H9 (cell line): Measurements from ENCODE around the gene ATG12. TPM values are rescaled to one million over a fixed set of nuclear protein-coding genes. Genes with fewer than 3 reads are reported as not detected.

Experiments
- DNase-seq: peaks from one replicate; pipeline ENCODE4 v3.0.0-alpha.2; 2017
- H2AFZ ChIP-seq: one replicate; pipeline ENCODE4 v1.6.1; 2013; ENCODE audit warnings: mild to moderate bottlenecking, low read length, control low read depth, moderate library complexity
- H2AK5ac ChIP-seq: 2 replicates; pipeline ENCODE4 v1.6.1; 2013; ENCODE audit warnings: low read length, control low read depth, mixed read lengths; ENCODE audit not compliant: insufficient read length
- H2BK120ac ChIP-seq: one replicate; pipeline ENCODE4 v1.6.1; 2013; ENCODE audit warnings: low read depth, mild to moderate bottlenecking, low read length, control low read depth, inconsistent platforms; ENCODE audit not compliant: poor library complexity, severe bottlenecking
- H2BK12ac ChIP-seq: 2 replicates; pipeline ENCODE4 v1.6.1; 2013; ENCODE audit warnings: low read length, control low read depth, mixed read lengths, low read depth; ENCODE audit not compliant: insufficient read length
- H2BK15ac ChIP-seq: 2 replicates; pipeline ENCODE4 v1.6.1; 2013; ENCODE audit warnings: low read depth, low read length, control low read depth
- H2BK20ac ChIP-seq: one replicate; pipeline ENCODE4 v1.6.1; 2013; ENCODE audit warnings: low read depth, mild to moderate bottlenecking, low read length, control low read depth, inconsistent platforms; ENCODE audit not compliant: poor library complexity, severe bottlenecking
- H2BK5ac ChIP-seq: 2 replicates; pipeline ENCODE4 v1.6.1; 2013; ENCODE audit warnings: low read length, control low read depth, mixed read lengths; ENCODE audit not compliant: insufficient read length
- H3K14ac ChIP-seq: 2 replicates; pipeline ENCODE4 v1.6.1; 2013; ENCODE audit warnings: low read length, control low read depth; ENCODE audit not compliant: insufficient read depth
- H3K18ac ChIP-seq: 2 replicates; pipeline ENCODE4 v1.6.1; 2013; ENCODE audit warnings: low read depth, mild to moderate bottlenecking, mixed read lengths, low read length, control low read depth; ENCODE audit not compliant: insufficient read length
- H3K23ac ChIP-seq: 2 replicates; pipeline ENCODE4 v1.6.1; 2013; ENCODE audit warnings: low read length, control low read depth, mixed read lengths, low read depth; ENCODE audit not compliant: insufficient read length
- H3K23me2 ChIP-seq: 2 replicates; pipeline ENCODE4 v1.6.1; 2013; ENCODE audit warnings: low read depth, mild to moderate bottlenecking, mixed read lengths, low read length, control low read depth; ENCODE audit not compliant: insufficient read length, poor library complexity, severe bottlenecking
- H3K27ac ChIP-seq: 2 replicates; pipeline ENCODE4 v1.5.1; 2013; ENCODE audit warnings: low read length, control low read depth, mixed read lengths, low read depth; ENCODE audit not compliant: insufficient read length
- H3K27me3 ChIP-seq: 2 replicates; pipeline ENCODE4 v1.6.1; 2013; ENCODE audit warnings: low read length, control low read depth, inconsistent platforms; ENCODE audit not compliant: insufficient read depth
- H3K4ac ChIP-seq: 2 replicates; pipeline ENCODE4 v1.6.1; 2013; ENCODE audit warnings: low read depth, mild to moderate bottlenecking, control low read depth, inconsistent platforms, low read length, moderate library complexity
- H3K4me1 ChIP-seq: 2 replicates; pipeline ENCODE4 v1.6.1; 2013; ENCODE audit warnings: low read length, control low read depth, inconsistent platforms; ENCODE audit not compliant: insufficient read depth
- H3K4me2 ChIP-seq: 2 replicates; pipeline ENCODE4 v1.6.1; 2013; ENCODE audit warnings: low read length, control low read depth, mixed read lengths; ENCODE audit not compliant: insufficient read length, insufficient read depth
- H3K56ac ChIP-seq: 2 replicates; pipeline ENCODE4 v1.6.1; 2013; ENCODE audit warnings: low read depth, mild to moderate bottlenecking, mixed read lengths, low read length, control low read depth; ENCODE audit not compliant: insufficient read length
- H3K79me1 ChIP-seq: 2 replicates; pipeline ENCODE4 v1.6.1; 2013; ENCODE audit warnings: low read depth, mild to moderate bottlenecking, moderate library complexity, low read length, control low read depth, inconsistent platforms; ENCODE audit not compliant: insufficient read depth, poor library complexity, severe bottlenecking
- H3K79me2 ChIP-seq: 2 replicates; pipeline ENCODE4 v1.6.1; 2013; ENCODE audit warnings: low read length, control low read depth, inconsistent platforms; ENCODE audit not compliant: insufficient read depth
- H3K9ac ChIP-seq: 2 replicates; pipeline ENCODE4 v1.6.1; 2013; ENCODE audit warnings: low read length, control low read depth, mixed read lengths; ENCODE audit not compliant: insufficient read length; ENCODE audit errors: extremely low read depth
- H3K9me3 ChIP-seq: one replicate; pipeline ENCODE4 v1.6.1; 2013; ENCODE audit warnings: low read depth, low read length, inconsistent platforms; ENCODE audit not compliant: control insufficient read depth
- H3T11ph ChIP-seq: one replicate; pipeline ENCODE4 v1.6.1; 2013; ENCODE audit warnings: mild to moderate bottlenecking, low read length, control low read depth, inconsistent platforms
- H4K20me1 ChIP-seq: one replicate; pipeline ENCODE4 v1.6.1; 2013; ENCODE audit not compliant: control insufficient read depth, insufficient read length, insufficient read depth
- H4K5ac ChIP-seq: 2 replicates; pipeline ENCODE4 v1.6.1; 2013; ENCODE audit warnings: low read depth, mild to moderate bottlenecking, mixed read lengths, low read length, control low read depth; ENCODE audit not compliant: insufficient read length
- H4K8ac ChIP-seq: replicated peaks from 2 replicates; pipeline ENCODE4 v1.6.1; 2013; ENCODE audit warnings: low read length, control low read depth, mixed read lengths, low read depth; ENCODE audit not compliant: insufficient read length
- H4K91ac ChIP-seq: 2 replicates; pipeline ENCODE4 v1.6.1; 2013; ENCODE audit warnings: low read depth, mild to moderate bottlenecking, moderate library complexity, mixed read lengths, low read length, control low read depth; ENCODE audit not compliant: insufficient read length
- H3K27ac Mint-ChIP-seq, 3 experiments: 2 replicates in 2 of 3; 3 replicates in 1 of 3; pipeline ENCODE4 v1.8.0; 2020 to 2021; ENCODE audit warnings: mixed read lengths in 3 of 3, mild to moderate bottlenecking in 1 of 3, moderate library complexity in 1 of 3
- H3K27me3 Mint-ChIP-seq: 2 replicates; pipeline ENCODE4 v1.8.0; 2021; ENCODE audit warnings: low read depth, mild to moderate bottlenecking, moderate library complexity, mixed read lengths
- H3K36me3 Mint-ChIP-seq, 3 experiments: 2 replicates in 2 of 3; 3 replicates in 1 of 3; pipeline ENCODE4 v1.8.0; 2020 to 2021; ENCODE audit warnings: low read depth in 3 of 3, mixed read lengths in 3 of 3; ENCODE audit not compliant: insufficient read depth in 1 of 3
- H3K4me1 Mint-ChIP-seq, 2 experiments: 2 replicates each; pipeline ENCODE4 v1.8.0; 2020; ENCODE audit warnings: mixed read lengths in 2 of 2
- H3K4me3 Mint-ChIP-seq, 2 experiments: 2 replicates in 1 of 2; 3 replicates in 1 of 2; pipeline ENCODE4 v1.8.0; 2020 to 2021; ENCODE audit warnings: mild to moderate bottlenecking in 2 of 2, mixed read lengths in 2 of 2, moderate library complexity in 1 of 2
- H3K9me3 Mint-ChIP-seq, 2 experiments: 2 replicates in 1 of 2; 3 replicates in 1 of 2; pipeline ENCODE4 v1.8.0; 2020; ENCODE audit warnings: mild to moderate bottlenecking in 2 of 2, mixed read lengths in 2 of 2, moderate library complexity in 1 of 2
- WGBS: extraction: QIAGEN DNeasy Blood & Tissue Kit; methylation state at CpG from one replicate; pipeline ENCODE4 v1.1.7; 2013; ENCODE audit warnings: missing lambda C conversion rate, low lambda C conversion rate, mixed read lengths; ENCODE audit not compliant: insufficient read length; ENCODE audit errors: extremely low coverage; 5-methylcytosine and 5-hydroxymethylcytosine counted together
- total RNA-seq: library from RNA; stranded (reverse); gene quantifications from 2 replicates; pipeline ENCODE4 v1.2.1, GENCODE V29; 2021
- TF ChIP-seq, protein P1 (sequence below): fragments of 200-600 bp; sonication (generic); conservative IDR thresholded peaks from 3 replicates; pipeline ENCODE4 v1.8.0; 2021; ENCODE audit warnings: antibody characterized with exemption, mild to moderate bottlenecking

ATG12 gene
- total RNA-seq, 1 experiment from 2014 or later = 52.9 TPM

GRCh38 chr5:115873392-115873791 is 32.0 kb upstream of the ATG12 start:
- DNase-seq = no peak

More at GRCh38 chr5:115873392-115873791, 32.0 kb upstream of the ATG12 start:
- H2BK120ac ChIP-seq = no peak overlapping the region
- H4K91ac ChIP-seq = no peak overlapping the region
- no peaks in the 10 kb centered on the region for H4K20me1 ChIP-seq
- H2BK5ac ChIP-seq = no peak overlapping the region
- no peak overlapping the region for H4K5ac ChIP-seq
- Mint-ChIP-seq H3K4me3 (no peak overlapping the region), H3K27ac (no peak overlapping the region), H3K27me3 (no peaks in the 10 kb centered on the region), H3K4me1 (peaks cover 0 to 8% of the 10 kb centered on the region in 2 experiments), H3K36me3 (peaks cover 10 to 19% (median 12%) of the 10 kb centered on the region in 3 experiments; a peak in 6 of 7 replicates), H3K9me3 (no peaks in the 10 kb centered on the region; a peak in 1 of 5 replicates)
- H3K4me1 ChIP-seq = no peaks in the 10 kb centered on the region
- no CpG with 5 or more reads among the region's 1 CpG for WGBS
- no peak overlapping the region for H4K8ac ChIP-seq
- no peak overlapping the region for H3K18ac ChIP-seq
- no peak overlapping the region for H2BK15ac ChIP-seq
- H2BK12ac ChIP-seq = no peak overlapping the region
- H3K4me2 ChIP-seq = no peak overlapping the region
- no peaks in the 10 kb centered on the region for H3K9me3 ChIP-seq
- H3K9ac ChIP-seq = no peak overlapping the region
- H3K27ac ChIP-seq = no peak overlapping the region
- H3K4ac ChIP-seq = no peak overlapping the region
- H2BK20ac ChIP-seq = no peak overlapping the region
- no peaks in the 10 kb centered on the region for H3K23me2 ChIP-seq
- no peaks in the 10 kb centered on the region for H3K79me1 ChIP-seq
- H3K27me3 ChIP-seq = no peaks in the 10 kb centered on the region
- no peaks in the 10 kb centered on the region for H3K79me2 ChIP-seq
- TF ChIP-seq, protein P1, sequence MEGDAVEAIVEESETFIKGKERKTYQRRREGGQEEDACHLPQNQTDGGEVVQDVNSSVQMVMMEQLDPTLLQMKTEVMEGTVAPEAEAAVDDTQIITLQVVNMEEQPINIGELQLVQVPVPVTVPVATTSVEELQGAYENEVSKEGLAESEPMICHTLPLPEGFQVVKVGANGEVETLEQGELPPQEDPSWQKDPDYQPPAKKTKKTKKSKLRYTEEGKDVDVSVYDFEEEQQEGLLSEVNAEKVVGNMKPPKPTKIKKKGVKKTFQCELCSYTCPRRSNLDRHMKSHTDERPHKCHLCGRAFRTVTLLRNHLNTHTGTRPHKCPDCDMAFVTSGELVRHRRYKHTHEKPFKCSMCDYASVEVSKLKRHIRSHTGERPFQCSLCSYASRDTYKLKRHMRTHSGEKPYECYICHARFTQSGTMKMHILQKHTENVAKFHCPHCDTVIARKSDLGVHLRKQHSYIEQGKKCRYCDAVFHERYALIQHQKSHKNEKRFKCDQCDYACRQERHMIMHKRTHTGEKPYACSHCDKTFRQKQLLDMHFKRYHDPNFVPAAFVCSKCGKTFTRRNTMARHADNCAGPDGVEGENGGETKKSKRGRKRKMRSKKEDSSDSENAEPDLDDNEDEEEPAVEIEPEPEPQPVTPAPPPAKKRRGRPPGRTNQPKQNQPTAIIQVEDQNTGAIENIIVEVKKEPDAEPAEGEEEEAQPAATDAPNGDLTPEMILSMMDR = no peak
- H3K23ac ChIP-seq = no peak overlapping the region
- no peak overlapping the region for H3K14ac ChIP-seq
- no peak overlapping the region for H2AFZ ChIP-seq
- H2AK5ac ChIP-seq = no peak overlapping the region
- no peak overlapping the region for H3T11ph ChIP-seq
- H3K56ac ChIP-seq = no peak overlapping the region
